HG03064 (cell line): ENCODE measurements around the gene MVB12B.

ENCODE experiments used
- ATAC-seq: cut with Tn5 transposase; IDR thresholded peaks from one replicate; pipeline ENCODE4 v1.9.1; 2021; ENCODE audit warnings: low read depth; ENCODE audit not compliant: unreplicated experiment

MVB12B gene

GRCh38 chr9:126420643-126421564, 94.3 kb downstream of the MVB12B start:
- no peak for ATAC-seq

- ATAC-seq = no peak
These were observed 95.2 kb downstream of the MVB12B start for GRCh38 chr9:126421567-126422428.

DNA sequence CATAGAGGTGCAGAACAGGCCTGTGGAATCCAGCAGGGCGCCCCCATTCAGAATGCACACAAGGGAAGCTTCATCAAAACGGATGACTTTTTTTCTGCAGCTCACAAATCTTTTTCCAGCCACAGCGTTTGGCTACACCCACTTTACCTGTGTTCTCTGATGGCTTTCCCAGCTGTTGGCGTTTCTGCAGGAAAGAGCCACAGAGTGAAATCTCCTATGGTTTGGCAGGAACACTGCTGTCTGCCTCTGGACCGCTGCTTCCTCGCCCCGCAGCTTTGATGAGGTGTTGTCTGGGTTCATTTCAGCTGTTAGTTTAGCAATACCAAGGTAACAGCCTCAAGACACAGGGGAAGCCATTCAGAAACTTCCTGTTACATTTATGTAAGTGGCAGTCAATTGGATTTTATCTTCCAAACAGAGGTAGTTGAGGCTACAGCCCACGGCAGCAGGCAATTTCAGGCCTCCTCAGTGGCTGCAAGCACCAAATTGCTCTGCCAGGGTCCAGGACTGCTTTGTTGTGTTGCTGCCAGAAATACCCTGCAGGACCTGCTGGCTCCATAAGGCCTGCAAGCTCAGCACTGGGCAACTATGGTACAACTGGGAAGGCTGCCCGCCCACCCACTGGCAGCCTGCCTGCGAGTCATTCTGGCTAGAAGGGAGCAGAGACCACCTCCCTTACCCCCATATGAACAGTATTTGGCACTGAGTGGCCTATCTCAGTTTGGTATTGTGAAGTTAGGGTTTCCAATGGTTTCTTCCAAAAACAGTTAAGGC, 96.7 kb downstream of the MVB12B start:
- no peak for ATAC-seq

GRCh38 chr9:126423916-126424185, 97.2 kb downstream of the MVB12B start:
- no peak for ATAC-seq

GRCh38 chr9:126424511-126424910, 97.9 kb downstream of the MVB12B start:
- no peak for ATAC-seq

- no peak for ATAC-seq
These were observed 102.0 kb downstream of the MVB12B start for GRCh38 chr9:126428534-126429175.

GRCh38 chr9:126429190-126429589, 102.6 kb downstream of the MVB12B start:
- ATAC-seq = no peak

DNA sequence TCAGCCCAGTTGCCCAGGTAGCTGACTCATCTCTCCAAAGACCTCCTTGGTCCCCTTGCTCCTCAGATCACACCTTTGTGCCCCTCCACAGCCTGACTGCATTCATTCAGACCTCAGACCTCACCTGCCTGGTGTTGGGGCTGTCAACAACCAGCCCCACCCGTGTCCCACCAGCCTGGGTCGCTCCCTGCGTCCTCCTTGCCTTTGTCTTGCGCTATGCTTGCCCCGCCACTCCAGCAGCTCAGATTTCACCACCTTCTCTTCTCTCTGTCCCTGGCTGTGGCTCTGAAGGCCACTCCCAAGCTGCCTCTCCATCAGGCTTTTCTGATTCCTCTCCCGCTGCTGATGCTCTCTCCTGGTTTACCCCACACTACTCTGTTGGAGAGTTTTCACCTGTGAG, 103.5 kb downstream of the MVB12B start:
- ATAC-seq = no peak

- no peak for ATAC-seq
These were observed 104.6 kb downstream of the MVB12B start for GRCh38 chr9:126431077-126431742.

- no peak for ATAC-seq
These were observed 106.0 kb downstream of the MVB12B start for GRCh38 chr9:126432659-126433058.

DNA sequence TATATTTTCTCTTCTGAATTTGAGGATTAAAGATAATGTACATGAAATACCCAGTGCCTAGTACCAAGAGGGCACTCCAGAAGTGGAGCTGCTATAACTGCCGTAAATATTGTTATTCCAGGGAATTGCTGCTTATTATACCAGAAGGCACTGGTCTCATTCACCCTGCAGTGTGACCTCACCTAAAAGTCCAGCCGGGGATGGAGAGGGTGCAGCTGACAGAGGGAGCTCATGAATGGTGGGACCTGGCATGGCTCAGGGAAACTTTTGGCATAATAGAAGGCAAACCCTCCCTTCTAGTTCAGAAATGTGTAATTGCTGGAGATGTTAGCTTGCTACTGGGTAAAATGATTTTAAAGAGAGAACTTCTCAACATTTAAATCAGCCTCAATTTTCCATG, 108.5 kb downstream of the MVB12B start:
- no peak for ATAC-seq

- ATAC-seq = no peak
These were observed 109.0 kb downstream of the MVB12B start for GRCh38 chr9:126435626-126436025.

DNA sequence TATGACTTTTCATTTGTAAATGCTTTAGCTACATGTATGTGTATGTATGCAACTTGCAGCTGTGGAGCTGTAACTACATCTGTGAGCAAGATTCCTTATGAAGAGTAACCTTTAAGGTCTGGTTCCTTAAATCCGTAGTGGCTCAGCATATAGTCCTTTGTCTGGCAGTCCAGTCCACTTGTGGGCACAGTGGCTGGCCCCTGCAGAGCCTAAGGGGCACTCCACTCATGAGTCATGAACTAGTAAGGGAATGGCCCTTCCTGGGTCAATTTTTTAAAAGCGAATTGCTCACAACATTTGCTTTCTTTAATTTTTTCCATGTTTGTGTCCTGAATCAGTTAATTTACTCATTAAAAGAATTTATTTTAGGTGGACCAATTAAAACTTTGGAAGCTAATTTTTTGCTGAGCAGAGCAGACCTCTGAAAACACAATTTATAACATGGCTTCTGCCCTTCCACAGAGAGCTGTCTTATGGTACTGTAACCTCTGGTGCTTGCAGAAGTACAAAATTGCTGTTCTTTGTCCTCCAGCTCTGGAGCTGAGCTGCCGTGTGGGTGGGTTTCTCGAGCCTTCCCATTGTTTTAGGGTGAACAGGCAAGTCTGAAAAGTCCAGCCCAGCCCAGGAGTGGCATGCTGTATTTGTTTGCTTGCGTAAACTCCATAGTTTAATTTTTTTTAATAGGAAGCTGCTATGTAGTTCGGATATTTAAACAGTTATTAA, 110.1 kb downstream of the MVB12B start:
- ATAC-seq = no peak

- ATAC-seq = no peak
These were observed 110.6 kb downstream of the MVB12B start for GRCh38 chr9:126437268-126437666.

GRCh38 chr9:126437701-126438100, 111.1 kb downstream of the MVB12B start:
- ATAC-seq = no peak

GRCh38 chr9:126438741-126439401, 112.2 kb downstream of the MVB12B start:
- no peak for ATAC-seq

GRCh38 chr9:126439402-126439765, 112.8 kb downstream of the MVB12B start:
- ATAC-seq = no peak

DNA sequence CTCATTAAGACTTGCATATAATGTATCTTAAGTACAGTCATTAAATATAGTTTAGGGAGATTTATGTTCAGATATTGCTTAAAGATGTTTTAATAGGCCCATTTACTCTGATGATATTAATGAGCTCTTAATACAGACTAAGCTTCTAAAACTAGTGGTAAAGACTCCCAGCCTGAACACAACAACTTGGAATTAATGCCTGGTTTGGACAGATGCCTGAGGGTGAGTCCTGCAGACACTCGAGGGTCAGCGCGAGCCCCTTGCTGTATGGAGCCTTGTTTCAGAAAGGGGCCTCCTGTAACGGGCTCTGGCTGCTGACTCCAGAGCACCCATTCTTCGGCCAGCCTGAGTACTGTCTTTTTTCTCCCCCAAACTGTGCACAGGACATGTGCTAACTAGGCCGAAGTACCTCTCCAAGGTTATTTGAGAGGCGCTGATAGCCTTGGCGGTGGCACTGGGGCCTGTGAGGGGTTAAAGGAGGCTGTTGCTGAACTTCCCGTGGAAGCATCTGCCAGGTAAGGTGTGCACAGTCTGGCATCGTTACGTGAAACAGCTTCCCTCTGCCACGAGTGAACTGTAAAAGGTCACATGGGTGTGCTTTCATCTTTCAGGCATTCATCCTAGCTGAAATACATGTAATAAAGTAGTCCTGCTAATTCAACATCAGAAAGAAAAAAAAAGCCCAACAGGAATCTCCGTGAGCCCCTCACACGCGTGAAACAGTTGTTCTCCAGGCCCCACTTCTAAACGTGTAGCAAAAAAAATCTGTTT, 113.4 kb downstream of the MVB12B start:
- ATAC-seq = no peak
